Keratinocyte (primary cell): ENCODE data around the gene ADGRB3. TPM values are rescaled to one million over a fixed set of nuclear protein-coding genes. Genes with fewer than 3 reads are reported as not detected.

ENCODE experiments used
- DNase-seq: peaks from one replicate; pipeline ENCODE4 v3.0.0-alpha.2; 2011; ENCODE audit warnings: low read depth, missing footprints, low spot score
- FAIRE-seq: peaks from 2 replicates; lab custom pipeline; 2011; peaks lifted over from hg19 to GRCh38; lab: Jason Lieb, UNC
- H2AFZ ChIP-seq: 2 replicates; pipeline ENCODE4 v1.6.0; 2012; ENCODE audit warnings: low read length, control low read depth, inconsistent platforms; ENCODE audit not compliant: control insufficient read depth
- H3K27ac ChIP-seq: 2 replicates; pipeline ENCODE4 v1.5.1; 2011; ENCODE audit warnings: low read length; ENCODE audit not compliant: control insufficient read depth, insufficient read depth
- H3K27me3 ChIP-seq: 3 replicates; pipeline ENCODE4 v1.6.0; 2011; ENCODE audit warnings: low read length; ENCODE audit not compliant: control insufficient read depth, insufficient read depth; ENCODE audit errors: extremely low read depth
- H3K36me3 ChIP-seq, 2 experiments: 2 replicates in 1 of 2; 3 replicates in 1 of 2; pipeline ENCODE4 v1.5.1; 2011; ENCODE audit warnings: low read length in 2 of 2, mild to moderate bottlenecking in 1 of 2; ENCODE audit not compliant: control insufficient read depth in 2 of 2, insufficient read depth in 2 of 2; ENCODE audit errors: extremely low read depth in 1 of 2
- H3K4me1 ChIP-seq: 3 replicates; pipeline ENCODE4 v1.5.1; 2011; ENCODE audit warnings: low read length; ENCODE audit not compliant: control insufficient read depth, insufficient read depth; ENCODE audit errors: extremely low read depth
- H3K4me2 ChIP-seq: 3 replicates; pipeline ENCODE4 v1.6.0; 2011; ENCODE audit warnings: low read depth, low read length; ENCODE audit not compliant: control insufficient read depth, insufficient read depth; ENCODE audit errors: extremely low read depth
- H3K4me3 ChIP-seq, 3 experiments: fragments of 200-600 bp in 1 of 3; sonication (generic) in 1 of 3; 2 replicates in 2 of 3; 3 replicates in 1 of 3; pipeline ENCODE4 v1.5.1; 2011 to 2016; ENCODE audit warnings: low read length in 3 of 3, mild to moderate bottlenecking in 3 of 3, control low read depth in 2 of 3, inconsistent platforms in 1 of 3, low read depth in 1 of 3, mixed read lengths in 1 of 3, mixed run types in 1 of 3, moderate library complexity in 1 of 3; ENCODE audit not compliant: control insufficient read depth in 2 of 3, insufficient read depth in 2 of 3; ENCODE audit errors: extremely low read depth in 1 of 3
- H3K79me2 ChIP-seq: 2 replicates; pipeline ENCODE4 v1.6.0; 2012; ENCODE audit warnings: low read length; ENCODE audit not compliant: control insufficient read depth, insufficient read depth
- H3K9ac ChIP-seq: 3 replicates; pipeline ENCODE4 v1.6.0; 2011; ENCODE audit warnings: low read length; ENCODE audit not compliant: control insufficient read depth, insufficient read depth; ENCODE audit errors: extremely low read depth
- H3K9me1 ChIP-seq: 3 replicates; pipeline ENCODE4 v1.6.0; 2011; ENCODE audit warnings: low read length; ENCODE audit not compliant: control insufficient read depth, insufficient read depth; ENCODE audit errors: extremely low read depth
- H3K9me3 ChIP-seq: 2 replicates; pipeline ENCODE4 v1.5.1; 2012; ENCODE audit warnings: low read depth, low read length; ENCODE audit not compliant: control insufficient read depth
- H4K20me1 ChIP-seq: 3 replicates; pipeline ENCODE4 v1.6.0; 2011; ENCODE audit warnings: low read length; ENCODE audit not compliant: control insufficient read depth, insufficient read depth; ENCODE audit errors: extremely low read depth
- EZH2 ChIP-seq: IDR thresholded peaks from one replicate; pipeline ENCODE4 v1.6.1; 2012; ENCODE audit warnings: inconsistent platforms, mild to moderate bottlenecking, low read length, moderate library complexity
- dilution Hi-C: fragments of 300-500 bp; cut with MboI; formaldehyde crosslinking; loops from one replicate; pipeline ENCODE4 v1.7.0; 2020; ENCODE audit warnings: low sequenced_read_pairs; ENCODE audit not compliant: extremely low pct_ligation_motif_present
- polyA plus RNA-seq, 5 experiments: library from polyadenylated mRNA; depleted of rRNA in 3 of 5; stranded (reverse) in 3 of 5; stranded (forward) in 1 of 5; unstranded in 1 of 5; fragments of >200 nt; gene quantifications; 1 replicate in 1 of 5; 2 replicates in 3 of 5; 3 replicates in 1 of 5; pipeline versions ENCODE4 v1.2.1 to v1.2.3, GENCODE V29; 2011 to 2012; ENCODE audit warnings: missing spikeins in 2 of 5, low read depth in 1 of 5, low replicate concordance in 1 of 5
- TF ChIP-seq, protein P1 (sequence below), 3 experiments: IDR thresholded peaks in 1 of 3; conservative IDR thresholded peaks in 1 of 3; optimal IDR thresholded peaks in 1 of 3; 2 replicates in 2 of 3; 3 replicates in 1 of 3; pipeline versions ENCODE3 to v1.5.1; 2011; ENCODE audit warnings: low read length in 3 of 3, mild to moderate bottlenecking in 3 of 3, moderate library complexity in 2 of 3, control low read depth in 1 of 3, inconsistent platforms in 1 of 3; ENCODE audit not compliant: insufficient read depth in 2 of 3; ENCODE audit errors: extremely low read depth in 1 of 3

ADGRB3 gene
- polyA plus RNA-seq, 1 donor (not counting 4 experiments of a cell fraction or from before 2014, with no cell fraction given), result not detected

DNA sequence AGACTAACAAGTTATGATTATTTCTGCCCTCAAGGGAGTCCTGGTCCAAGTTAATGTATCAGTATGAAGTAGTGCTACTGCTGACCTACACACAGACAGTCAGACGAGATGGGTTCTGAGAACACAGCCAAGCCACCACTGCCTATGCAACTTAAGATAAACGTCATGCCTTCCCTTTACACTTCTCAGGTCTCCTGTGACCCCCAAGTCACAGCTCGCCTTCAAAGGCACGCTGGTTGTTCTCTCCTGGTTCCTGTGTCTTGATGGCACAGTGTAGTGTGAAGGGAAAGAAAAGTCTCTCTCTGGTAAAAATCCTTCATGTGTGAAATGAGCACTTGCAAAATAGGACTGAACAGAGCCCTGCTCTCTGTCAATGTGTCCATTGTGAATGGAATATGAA is 377.8 kb downstream of the ADGRB3 start:
- H3K27me3 ChIP-seq, result no peaks in the 10 kb centered on the region
- DNase-seq (no peak), FAIRE-seq (no peak)
- H3K4me3 ChIP-seq, result no peak overlapping the region
- no peaks in the 10 kb centered on the region for H4K20me1 ChIP-seq
- no peak overlapping the region for H3K4me2 ChIP-seq
- H3K9me3 ChIP-seq, result no peaks in the 10 kb centered on the region
- H3K9me1 ChIP-seq, result no peaks in the 10 kb centered on the region
- no peaks in the 10 kb centered on the region for H3K79me2 ChIP-seq
- no peaks in the 10 kb centered on the region for H3K4me1 ChIP-seq
- no peaks in the 10 kb centered on the region for H3K36me3 ChIP-seq
- H2AFZ ChIP-seq, result no peak overlapping the region
- dilution Hi-C loops, result no loop called here
- H3K27ac ChIP-seq, result no peak overlapping the region
- no peak overlapping the region for H3K9ac ChIP-seq
- TF ChIP-seq EZH2, result no peak
- TF ChIP-seq, protein P1, sequence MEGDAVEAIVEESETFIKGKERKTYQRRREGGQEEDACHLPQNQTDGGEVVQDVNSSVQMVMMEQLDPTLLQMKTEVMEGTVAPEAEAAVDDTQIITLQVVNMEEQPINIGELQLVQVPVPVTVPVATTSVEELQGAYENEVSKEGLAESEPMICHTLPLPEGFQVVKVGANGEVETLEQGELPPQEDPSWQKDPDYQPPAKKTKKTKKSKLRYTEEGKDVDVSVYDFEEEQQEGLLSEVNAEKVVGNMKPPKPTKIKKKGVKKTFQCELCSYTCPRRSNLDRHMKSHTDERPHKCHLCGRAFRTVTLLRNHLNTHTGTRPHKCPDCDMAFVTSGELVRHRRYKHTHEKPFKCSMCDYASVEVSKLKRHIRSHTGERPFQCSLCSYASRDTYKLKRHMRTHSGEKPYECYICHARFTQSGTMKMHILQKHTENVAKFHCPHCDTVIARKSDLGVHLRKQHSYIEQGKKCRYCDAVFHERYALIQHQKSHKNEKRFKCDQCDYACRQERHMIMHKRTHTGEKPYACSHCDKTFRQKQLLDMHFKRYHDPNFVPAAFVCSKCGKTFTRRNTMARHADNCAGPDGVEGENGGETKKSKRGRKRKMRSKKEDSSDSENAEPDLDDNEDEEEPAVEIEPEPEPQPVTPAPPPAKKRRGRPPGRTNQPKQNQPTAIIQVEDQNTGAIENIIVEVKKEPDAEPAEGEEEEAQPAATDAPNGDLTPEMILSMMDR (optimal IDR thresholded peaks at IDR 0.05 in 1 of 3, IDR thresholded peaks at IDR 0.05 in 1 of 3, conservative IDR thresholded peaks at IDR 0.05 in 1 of 3; ENCODE audit: extremely low read depth in 1 of 3, insufficient read depth in 2 of 3, low read length in 3 of 3), result no peak

DNA sequence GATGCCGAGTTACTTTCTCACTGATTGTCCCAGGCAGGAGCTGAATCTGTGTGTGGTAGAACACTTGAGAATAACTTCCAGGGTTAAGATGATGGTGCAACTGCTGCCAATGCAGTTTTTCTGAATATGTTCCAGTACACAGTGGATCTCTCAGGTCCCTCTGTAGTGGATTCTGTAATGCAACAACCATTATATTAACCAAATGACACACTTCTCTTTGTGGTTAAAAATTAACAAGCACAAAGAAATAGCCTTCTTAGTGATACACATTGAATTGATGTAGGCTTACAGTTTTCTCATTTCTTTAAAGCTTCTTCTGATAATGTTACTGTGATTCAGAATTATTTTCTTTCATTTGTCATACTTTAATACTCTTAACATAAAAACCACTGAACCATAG is 383.8 kb downstream of the ADGRB3 start:
- Histone ChIP-seq H3K4me3 (no peak overlapping the region), H3K36me3 (no peaks in the 10 kb centered on the region), H3K4me1 (no peaks in the 10 kb centered on the region), H2AFZ (no peak overlapping the region), H3K27ac (no peak overlapping the region), H3K9me3 (no peaks in the 10 kb centered on the region), H3K79me2 (no peaks in the 10 kb centered on the region), H4K20me1 (no peaks in the 10 kb centered on the region), H3K27me3 (no peaks in the 10 kb centered on the region), H3K9me1 (no peaks in the 10 kb centered on the region), H3K4me2 (no peak overlapping the region), H3K9ac (no peak overlapping the region)
- DNase-seq (no peak), FAIRE-seq (no peak)
- dilution Hi-C loops, result no loop called here
- TF ChIP-seq EZH2, result no peak
- TF ChIP-seq, protein P1 (optimal IDR thresholded peaks at IDR 0.05 in 1 of 3, IDR thresholded peaks at IDR 0.05 in 1 of 3, conservative IDR thresholded peaks at IDR 0.05 in 1 of 3; ENCODE audit: extremely low read depth in 1 of 3, insufficient read depth in 2 of 3, low read length in 3 of 3), result no peak
